Activated T-cell treated with anti-CD3 and anti-CD28 coated beads, Interleukin-2, amount 50 U/mL, for 48 hours (primary cell): ENCODE data around the gene CHMP2B.

Experiments
- DNase-seq, 2 experiments: peaks; one replicate each; pipeline ENCODE4 v3.0.0-alpha.2; 2020

Gene CHMP2B

GRCh38 chr3:87227104-87227834 is at the start of gene CHMP2B:
Gene CHMP2B (plus strand): TSS chr3:87227309. CDS start chr3:87227523, 214 bp downstream.
- peak; percentile 90 to 93 for DNase-seq

GRCh38 chr3:87179642-87180041 is 47.5 kb upstream of the CHMP2B start:
- DNase-seq, result no peak

- DNase-seq, result no peak
Observed at GRCh38 chr3:87181551-87181950, 45.6 kb upstream of the CHMP2B start.

- DNase-seq, result no peak
Observed at GRCh38 chr3:87182023-87182422, 45.1 kb upstream of the CHMP2B start.

GRCh38 chr3:87186608-87187159 is 40.4 kb upstream of the CHMP2B start:
- no peak for DNase-seq

- no peak for DNase-seq
Observed at GRCh38 chr3:87191175-87191574, 35.9 kb upstream of the CHMP2B start.

- no peak for DNase-seq
Observed at GRCh38 chr3:87191641-87192040, 35.5 kb upstream of the CHMP2B start.

GRCh38 chr3:87196879-87197278 is 30.2 kb upstream of the CHMP2B start:
- no peak for DNase-seq

GRCh38 chr3:87197531-87197930 is 29.6 kb upstream of the CHMP2B start:
- no peak for DNase-seq

- DNase-seq, result no peak
Observed at GRCh38 chr3:87198774-87199173, 28.3 kb upstream of the CHMP2B start.

GRCh38 chr3:87199628-87200027 is 27.5 kb upstream of the CHMP2B start:
- no peak for DNase-seq

GRCh38 chr3:87200060-87200647 is 27.0 kb upstream of the CHMP2B start:
- no peak for DNase-seq

- no peak for DNase-seq
Observed at GRCh38 chr3:87201727-87202126, 25.4 kb upstream of the CHMP2B start.

- no peak for DNase-seq
Observed at GRCh38 chr3:87203809-87204208, 23.3 kb upstream of the CHMP2B start.

- DNase-seq, result no peak
Observed at GRCh38 chr3:87206070-87206469, 21.0 kb upstream of the CHMP2B start.

GRCh38 chr3:87206635-87207034 is 20.5 kb upstream of the CHMP2B start:
- no peak for DNase-seq

- DNase-seq, result no peak
Observed at GRCh38 chr3:87207460-87207859, 19.6 kb upstream of the CHMP2B start.

- no peak for DNase-seq
Observed at GRCh38 chr3:87209111-87209510, 18.0 kb upstream of the CHMP2B start.

- DNase-seq, result no peak
Observed at GRCh38 chr3:87218560-87218959, 8.5 kb upstream of the CHMP2B start.

GRCh38 chr3:87219611-87220010 is 7.5 kb upstream of the CHMP2B start:
- no peak for DNase-seq

GRCh38 chr3:87225659-87226058 is 1.4 kb upstream of the CHMP2B start:
- DNase-seq, result no peak

- DNase-seq, result no peak
Observed at GRCh38 chr3:87227835-87228144, 681 bp downstream of the CHMP2B start.

GRCh38 chr3:87228316-87228715 is 1.2 kb downstream of the CHMP2B start:
- no peak for DNase-seq

GRCh38 chr3:87229113-87229512 is 2.0 kb downstream of the CHMP2B start:
- no peak for DNase-seq

- DNase-seq, result no peak
Observed at GRCh38 chr3:87233805-87234204, 6.7 kb downstream of the CHMP2B start.
